ENCODE data around the gene ARHGEF38.

Gene ARHGEF38

DNA sequence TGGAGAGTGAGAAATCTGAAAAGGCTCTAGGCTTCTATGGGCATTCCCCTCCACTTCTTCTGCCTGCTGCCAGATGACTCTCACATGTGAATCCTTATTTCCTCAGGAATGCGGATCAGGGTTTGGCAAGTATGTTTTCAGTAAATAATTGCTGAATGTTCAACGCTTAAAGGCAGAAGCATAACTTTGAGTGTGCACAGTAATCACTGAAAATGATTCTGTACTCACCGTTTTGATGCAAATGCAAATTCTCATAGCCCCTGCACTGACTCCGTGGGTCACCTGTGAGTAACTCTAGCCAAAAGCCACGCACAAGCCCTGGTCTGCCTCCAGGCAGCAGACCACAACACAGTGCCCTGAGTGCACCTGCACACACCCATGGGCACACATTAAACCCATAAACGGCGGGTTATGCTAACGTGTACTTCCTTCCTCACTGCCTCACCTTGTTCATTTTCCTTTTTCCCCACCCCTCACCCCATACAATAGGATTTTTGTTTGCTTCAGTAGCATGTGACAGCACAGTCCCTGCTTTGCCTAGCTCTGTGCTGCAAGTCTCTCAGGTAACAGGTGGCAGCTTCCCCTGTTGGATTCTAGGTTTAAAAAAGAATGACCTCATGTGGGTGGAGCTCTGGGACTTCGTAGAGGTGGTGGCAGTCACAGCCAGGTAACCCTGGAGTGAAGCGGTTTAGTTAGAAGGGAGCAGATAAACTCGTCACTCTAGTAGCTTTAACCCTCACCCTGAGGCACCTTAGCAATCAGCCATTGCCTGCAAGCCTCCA, at the start of gene ARHGEF38:
Gene ARHGEF38, plus strand, starts transcription at position 656 of the 782 bp plus-strand sequence. CDS start 146 bp downstream, outside the sequence.
- DNase-seq (ENCODE audit: low read depth in 2 of 2) = no peak

DNA sequence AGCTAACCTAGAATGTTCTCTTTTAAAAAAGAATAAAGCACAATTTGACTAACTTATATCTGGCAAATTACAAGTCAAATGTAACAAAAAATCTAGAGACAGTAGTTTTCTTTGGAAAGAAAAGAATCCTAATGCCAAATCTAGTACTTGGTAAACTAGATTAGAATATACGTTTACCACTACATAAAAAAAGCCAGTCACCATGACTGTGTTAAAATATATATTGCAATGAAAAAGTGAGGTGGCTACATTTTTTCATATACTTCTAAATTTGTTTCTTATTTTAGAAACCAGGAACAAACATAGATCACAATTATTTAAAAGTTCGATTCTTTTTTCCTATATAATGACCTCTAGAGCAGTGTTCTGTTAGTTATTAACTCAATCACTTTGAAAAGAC, 48.9 kb upstream of the ARHGEF38 start:
- DNase-seq (ENCODE audit: low read depth in 2 of 2) = no peak

DNA sequence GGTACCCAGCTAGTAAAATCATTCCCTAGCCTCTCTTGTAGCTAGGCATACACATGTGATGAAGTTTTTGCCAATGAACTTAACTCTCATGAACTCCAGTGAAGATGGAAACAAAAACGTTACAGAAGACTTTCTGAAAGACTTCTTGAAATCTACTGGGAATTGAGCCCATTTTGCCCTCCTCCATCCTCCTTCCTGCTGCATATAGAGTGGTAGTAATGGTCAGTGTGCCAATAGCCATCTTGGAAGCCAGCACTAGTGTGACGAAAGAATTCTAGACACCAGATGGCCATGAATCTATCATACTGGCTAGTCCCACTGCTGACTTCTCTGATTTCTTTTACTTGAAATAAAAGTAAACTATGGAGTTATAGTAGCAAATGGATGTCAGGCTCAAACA, 47.7 kb upstream of the ARHGEF38 start:
- no peak for DNase-seq (ENCODE audit: low read depth in 2 of 2)

DNA sequence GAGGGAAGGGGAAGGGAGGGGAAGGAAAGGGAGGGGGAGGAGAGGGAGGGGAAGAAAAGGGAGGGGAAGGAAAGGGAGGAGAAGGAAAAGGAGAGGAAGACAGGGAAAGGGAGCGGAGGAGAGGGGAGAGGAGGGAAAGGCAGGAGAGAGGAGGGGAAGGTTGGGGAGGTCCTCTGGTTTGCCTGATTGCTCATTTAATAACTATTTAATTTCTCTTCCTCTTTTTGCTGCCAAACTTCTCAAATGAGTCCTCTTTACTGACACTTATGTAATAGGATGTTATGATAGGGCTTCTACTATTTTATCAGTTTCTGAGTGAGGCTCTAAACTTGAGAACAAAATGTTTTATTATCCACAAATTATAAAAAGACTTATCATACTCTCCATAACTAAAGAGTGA, 43.1 kb upstream of the ARHGEF38 start:
- DNase-seq (ENCODE audit: low read depth in 2 of 2) = no peak

DNA sequence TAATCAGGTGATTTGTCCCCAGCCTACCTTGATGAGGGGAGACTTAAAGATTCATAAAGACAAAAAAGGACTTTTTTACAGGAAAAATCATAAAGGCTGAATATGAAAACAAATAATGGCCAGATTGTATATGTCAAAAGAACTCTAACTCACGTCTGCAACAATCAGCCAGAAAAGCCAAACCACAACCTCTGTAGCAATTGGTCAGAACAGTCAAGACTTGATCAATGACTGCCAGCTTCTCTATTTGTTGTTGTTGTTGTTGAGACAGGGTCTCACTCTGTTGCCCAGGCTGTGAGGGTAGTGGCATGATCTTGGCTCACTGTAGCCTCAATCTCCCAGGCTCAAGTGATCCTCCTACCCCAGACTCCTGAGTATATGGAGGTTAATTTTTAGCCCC, 42.7 kb upstream of the ARHGEF38 start:
- DNase-seq (ENCODE audit: low read depth in 2 of 2) = no peak

DNA sequence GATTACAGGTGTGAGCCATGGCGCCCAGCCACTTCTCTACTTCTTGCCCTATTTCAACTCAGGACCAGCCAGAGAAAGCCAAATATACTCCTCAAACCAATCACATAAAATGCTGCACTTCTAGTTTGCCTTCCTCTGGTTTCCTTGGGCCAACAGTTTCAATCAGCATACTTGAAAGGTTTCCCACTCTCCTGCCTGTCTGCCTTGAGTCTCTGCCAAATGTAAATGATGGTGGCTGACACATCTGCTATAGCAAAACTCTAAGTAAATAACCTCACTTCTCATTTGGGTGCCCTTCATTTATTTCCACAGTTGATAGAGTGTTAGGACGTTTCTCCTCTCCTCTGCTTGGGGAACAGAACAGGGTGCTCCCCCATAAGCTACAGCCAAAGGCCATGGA, 42.2 kb upstream of the ARHGEF38 start:
- no peak for DNase-seq (ENCODE audit: low read depth in 2 of 2)

DNA sequence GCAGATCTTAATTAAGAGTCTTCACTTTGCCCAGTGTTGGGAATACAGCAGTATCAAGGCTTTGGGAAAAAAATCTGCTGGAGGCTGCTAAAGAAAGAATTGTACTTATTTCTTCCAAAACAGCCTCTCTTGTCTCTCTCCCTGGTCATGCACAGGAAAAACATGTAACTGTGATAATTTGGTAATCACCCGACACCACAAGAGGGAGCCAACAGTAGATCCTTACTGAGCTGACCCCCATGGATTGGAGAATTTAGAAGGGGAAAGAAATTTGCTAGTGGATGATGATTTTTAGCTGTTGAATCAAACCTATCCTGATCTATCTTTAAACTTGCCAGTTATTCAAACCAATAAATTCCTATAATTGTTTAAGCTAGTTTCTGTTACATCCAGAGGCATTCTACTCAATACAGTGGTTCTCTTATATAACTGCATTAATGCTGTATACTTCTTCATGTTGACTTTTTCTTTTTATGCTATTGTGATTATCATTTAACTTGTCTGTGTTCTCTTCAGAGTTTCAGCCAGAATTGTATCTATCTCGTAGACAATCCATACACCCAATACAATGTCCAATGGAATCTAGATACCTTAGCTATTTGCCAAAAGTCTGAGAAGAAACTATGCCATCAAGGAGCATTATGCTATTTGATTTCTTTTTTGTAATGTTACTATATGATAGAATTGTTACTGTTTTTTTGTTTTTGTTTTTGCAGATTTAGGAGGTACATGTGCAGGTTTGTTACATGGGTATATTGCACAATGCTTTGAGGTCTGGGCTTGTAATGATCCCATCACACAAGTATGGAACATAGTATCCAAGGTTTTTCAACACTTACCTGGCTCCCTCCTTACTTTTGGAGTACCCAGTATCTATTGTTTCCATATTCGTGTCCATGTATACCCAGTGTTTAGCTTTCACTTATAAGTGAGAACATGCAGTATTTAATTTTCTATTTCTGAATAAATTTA, 31.3 kb upstream of the ARHGEF38 start:
- no peak for DNase-seq (ENCODE audit: low read depth in 2 of 2)

- no peak for DNase-seq (ENCODE audit: low read depth in 2 of 2)
Observed at GRCh38 chr4:105526656-105527055, 25.8 kb upstream of the ARHGEF38 start.

DNA sequence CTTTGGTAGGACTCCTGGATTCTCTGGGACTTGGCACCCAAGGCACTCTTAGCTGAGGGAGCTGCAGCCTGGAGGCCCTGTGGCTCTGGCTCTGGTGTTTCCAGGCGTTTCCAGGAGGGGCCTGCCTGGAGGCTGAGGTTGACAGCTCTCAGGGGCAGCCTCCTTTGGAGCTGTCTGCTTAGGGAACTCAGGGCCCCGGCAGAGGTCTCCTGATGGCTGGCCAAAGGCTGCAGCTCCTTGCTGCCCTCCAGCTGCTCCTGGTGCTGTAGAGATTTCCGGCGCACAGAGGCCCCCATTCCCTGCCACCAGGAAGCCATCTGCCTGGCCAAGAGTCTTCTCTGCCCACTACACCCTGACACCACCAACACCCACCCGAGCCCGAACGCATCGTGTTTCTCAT, 25.3 kb upstream of the ARHGEF38 start:
- no peak for DNase-seq (ENCODE audit: low read depth in 2 of 2)

- no peak for DNase-seq (ENCODE audit: low read depth in 2 of 2)
Observed at GRCh38 chr4:105536601-105537000, 15.8 kb upstream of the ARHGEF38 start.

- no peak for DNase-seq (ENCODE audit: low read depth in 2 of 2)
Observed at GRCh38 chr4:105541420-105541819, 11.0 kb upstream of the ARHGEF38 start.

- DNase-seq (ENCODE audit: low read depth in 2 of 2) = no peak
Observed at GRCh38 chr4:105542039-105542438, 10.4 kb upstream of the ARHGEF38 start.

- no peak for DNase-seq (ENCODE audit: low read depth in 2 of 2)
Observed at GRCh38 chr4:105543346-105543745, 9.1 kb upstream of the ARHGEF38 start.

GRCh38 chr4:105543881-105544280, 8.5 kb upstream of the ARHGEF38 start:
- DNase-seq (ENCODE audit: low read depth in 2 of 2) = no peak

- DNase-seq (ENCODE audit: low read depth in 2 of 2) = no peak
Observed at GRCh38 chr4:105544520-105545286, 7.7 kb upstream of the ARHGEF38 start.

GRCh38 chr4:105546086-105546485, 6.3 kb upstream of the ARHGEF38 start:
- no peak for DNase-seq (ENCODE audit: low read depth in 2 of 2)

DNA sequence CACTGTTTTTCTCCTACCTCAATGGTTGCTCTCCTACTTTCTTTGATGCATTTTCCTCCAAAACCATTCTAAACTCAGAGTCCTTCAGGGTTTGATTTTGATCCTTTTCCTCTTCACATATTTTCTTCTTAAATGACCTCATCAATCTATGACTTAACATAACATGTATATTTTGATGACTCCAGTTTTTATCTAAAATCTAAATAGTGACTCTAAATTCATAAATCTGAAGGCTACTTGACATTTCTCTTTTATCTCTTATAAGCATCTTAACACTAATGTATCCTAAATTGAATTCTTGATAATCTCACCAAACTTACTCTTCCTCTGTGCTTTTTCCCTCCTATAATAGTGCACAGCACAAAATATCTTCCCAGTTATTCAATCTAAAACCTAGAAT, 4.7 kb upstream of the ARHGEF38 start:
- DNase-seq (ENCODE audit: low read depth in 2 of 2) = no peak

- no peak for DNase-seq (ENCODE audit: low read depth in 2 of 2)
Observed at GRCh38 chr4:105548483-105548882, 3.9 kb upstream of the ARHGEF38 start.

DNA sequence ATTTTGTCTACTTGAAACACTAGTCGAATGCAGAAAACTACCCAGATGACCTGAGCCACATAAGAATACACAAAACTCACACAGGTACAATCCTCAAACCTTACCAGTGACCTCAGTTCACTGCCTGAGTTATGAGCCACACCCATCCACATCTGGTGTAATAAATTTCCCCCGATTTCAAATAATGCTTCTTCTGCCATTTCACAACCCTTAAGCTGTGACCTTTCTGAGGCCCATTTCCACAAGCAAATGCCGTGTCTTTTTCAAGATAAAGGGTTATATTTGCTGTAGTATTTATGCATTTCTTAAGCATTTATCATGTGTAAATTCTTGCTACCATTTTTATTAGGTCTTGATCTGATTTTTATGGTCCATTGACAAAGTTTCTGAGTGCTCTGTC, 1.8 kb upstream of the ARHGEF38 start:
- no peak for DNase-seq (ENCODE audit: low read depth in 2 of 2)

GRCh38 chr4:105555409-105555808, 3.0 kb downstream of the ARHGEF38 start:
- no peak for DNase-seq (ENCODE audit: low read depth in 2 of 2)

GRCh38 chr4:105556206-105556605, 3.8 kb downstream of the ARHGEF38 start:
- no peak for DNase-seq (ENCODE audit: low read depth in 2 of 2)

GRCh38 chr4:105558277-105558676, 5.9 kb downstream of the ARHGEF38 start:
- no peak for DNase-seq (ENCODE audit: low read depth in 2 of 2)

All from stimulated activated CD8-positive, alpha-beta memory T cell treated with anti-CD3 and anti-CD28 coated beads, Interleukin-7, amount 100 ng/mL, for 4 hours (primary cell).